ENCODE results near the gene PEF1.

- TF ChIP-seq CTCF (IDR thresholded peaks at IDR 0.05) (no peak), POLR2A (IDR thresholded peaks at IDR 0.05) (no peak)
Measured at GRCh38 chr1:31689854-31690253, 45.2 kb upstream of the PEF1 start.

All from gastroesophageal sphincter (tissue), 3 donors.